ENCODE data around the gene C20orf144.

The C20orf144 gene

GRCh38 chr20:33649201-33649681 is 12.9 kb upstream of the C20orf144 start:
- DNase-seq (ENCODE audit: low read depth): no peak
- H3K4me3 ChIP-seq (ENCODE audit: low read depth, low read length): no peak overlapping the region
- no peak for TF ChIP-seq CTCF (IDR thresholded peaks at IDR 0.05; ENCODE audit: control insufficient read depth, extremely low read depth, insufficient read depth)

- no peak for DNase-seq (ENCODE audit: low read depth)
- no peak for TF ChIP-seq CTCF (IDR thresholded peaks at IDR 0.05; ENCODE audit: control insufficient read depth, extremely low read depth, insufficient read depth)
- H3K4me3 ChIP-seq (ENCODE audit: low read depth, low read length): no peak overlapping the region
Observed at GRCh38 chr20:33650111-33650752, 11.9 kb upstream of the C20orf144 start.

- H3K4me3 ChIP-seq (ENCODE audit: low read depth, low read length): no peak overlapping the region
- DNase-seq (ENCODE audit: low read depth): peak; percentile 93
- no peak for TF ChIP-seq CTCF (IDR thresholded peaks at IDR 0.05; ENCODE audit: control insufficient read depth, extremely low read depth, insufficient read depth)
Observed at GRCh38 chr20:33650753-33651561, 11.2 kb upstream of the C20orf144 start.

- DNase-seq (ENCODE audit: low read depth): no peak
- no peak for TF ChIP-seq CTCF (IDR thresholded peaks at IDR 0.05; ENCODE audit: control insufficient read depth, extremely low read depth, insufficient read depth)
- H3K4me3 ChIP-seq (ENCODE audit: low read depth, low read length): no peak overlapping the region
Observed at GRCh38 chr20:33651562-33652048, 10.5 kb upstream of the C20orf144 start.

GRCh38 chr20:33653218-33653899 is 8.8 kb upstream of the C20orf144 start:
- no peak overlapping the region for H3K4me3 ChIP-seq (ENCODE audit: low read depth, low read length)
- no peak for DNase-seq (ENCODE audit: low read depth)
- peak; percentile 76 for TF ChIP-seq CTCF (IDR thresholded peaks at IDR 0.05; ENCODE audit: control insufficient read depth, extremely low read depth, insufficient read depth)

- DNase-seq (ENCODE audit: low read depth): peak; percentile 94
- H3K4me3 ChIP-seq (ENCODE audit: low read depth, low read length): no peak overlapping the region
Observed at GRCh38 chr20:33653900-33654596, 8.1 kb upstream of the C20orf144 start.

More at GRCh38 chr20:33653900-33654596, 8.1 kb upstream of the C20orf144 start:
- no peak for TF ChIP-seq CTCF (IDR thresholded peaks at IDR 0.05; ENCODE audit: control insufficient read depth, extremely low read depth, insufficient read depth)
